GM18868 (cell line): ENCODE measurements around the gene ZNF573.

ENCODE experiments used
- ATAC-seq: cut with Tn5 transposase; IDR thresholded peaks from one replicate; pipeline ENCODE4 v1.9.1; 2021; ENCODE audit warnings: mild to moderate bottlenecking, moderate library complexity; ENCODE audit not compliant: unreplicated experiment

Gene ZNF573

GRCh38 chr19:37695144-37695899 lies 84.1 kb downstream of the ZNF573 start:
- ATAC-seq = no peak

DNA sequence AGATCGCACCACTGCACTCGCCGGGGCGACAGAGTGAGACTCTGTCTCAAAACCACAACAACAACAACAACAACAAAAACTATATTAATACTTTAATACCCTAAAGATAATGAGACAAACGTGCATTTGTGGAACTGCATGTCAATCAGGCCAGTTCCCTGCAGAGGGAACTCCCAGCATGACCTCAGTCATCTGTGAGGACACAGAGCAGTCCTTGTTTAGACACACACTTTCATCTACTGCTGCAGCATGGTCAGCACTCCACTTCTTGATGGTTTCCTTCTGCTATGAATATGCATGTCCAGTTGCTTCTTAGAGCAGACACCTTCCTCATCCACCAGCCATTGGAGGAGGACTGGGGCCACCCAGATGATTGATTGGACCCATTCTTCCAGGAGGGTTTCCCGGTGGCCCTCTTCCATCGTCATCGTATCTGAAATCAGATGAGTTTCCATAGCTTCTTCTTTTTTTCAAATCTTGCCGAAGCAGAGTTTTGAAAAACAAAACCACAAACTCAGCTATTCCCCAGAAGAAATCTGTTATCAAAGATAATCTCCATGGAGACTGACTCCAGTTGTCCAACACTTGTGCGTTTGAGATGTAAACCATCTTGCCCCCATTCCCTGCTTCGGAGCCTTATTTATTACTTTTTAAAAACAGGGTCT lies 86.3 kb downstream of the ZNF573 start:
- ATAC-seq = no peak

- no peak for ATAC-seq
Measured at GRCh38 chr19:37691881-37692504, 87.4 kb downstream of the ZNF573 start.
